ENCODE results near the gene TNFAIP8L2. TPM values are rescaled to one million over a fixed set of nuclear protein-coding genes. Genes with fewer than 3 reads are reported as not detected.

TNFAIP8L2 gene
- total and polyA plus RNA-seq, 2 of the 4 experiments (the other 2 are of a cell fraction), result not detected

DNA sequence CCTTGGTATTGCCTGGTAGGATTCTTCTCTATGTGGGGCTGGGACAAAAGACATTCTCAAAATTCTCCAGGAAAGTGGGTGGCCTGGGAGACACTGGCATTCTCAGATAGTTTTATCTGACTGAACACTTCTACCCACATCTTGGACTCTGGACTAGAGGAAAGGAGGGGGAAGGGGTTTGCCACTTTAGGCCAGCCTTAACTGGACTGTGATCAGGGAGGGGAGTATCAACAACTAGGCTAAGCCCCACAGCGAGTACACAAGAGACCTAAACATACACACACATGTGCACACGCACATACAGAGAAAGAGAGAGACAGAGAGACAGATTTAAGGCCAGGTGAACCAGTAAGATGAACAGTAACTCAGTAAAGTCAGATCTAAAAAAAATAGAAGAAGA lies 8.8 kb upstream of the TNFAIP8L2 start:
- dilution Hi-C loops (cut with HindIII; ENCODE audit: low sequenced_read_pairs, unreplicated experiment), result no loop called here
- H3K27ac ChIP-seq (ENCODE audit: insufficient read depth, low read length), result no peak overlapping the region

More for the DNA sequence above, 8.8 kb upstream of the TNFAIP8L2 start:
- Histone ChIP-seq H2BK20ac (ENCODE audit: low read depth, low read length) (no peak overlapping the region), H4K5ac (ENCODE audit: low read depth, low read length) (no peak overlapping the region), H2AK9ac (replicated peaks; ENCODE audit: low read depth, low read length, poor library complexity) (no peak overlapping the region), H3K4me3 (ENCODE audit: insufficient read depth, low read depth, low read length) (no peak overlapping the region), H3K9me3 (ENCODE audit: control insufficient read depth, insufficient read depth, low read length) (no peaks in the 10 kb centered on the region), H3K79me1 (ENCODE audit: low read depth in 1 of 2, low read length in 2 of 2) (peaks cover 0 to 6% of the 10 kb centered on the region in 2 experiments; a peak in 1 of 4 replicates), H4K91ac (ENCODE audit: insufficient read depth, low read depth, low read length) (no peak overlapping the region), H2AK5ac (ENCODE audit: low read depth, low read length) (no peak overlapping the region), H2BK15ac (ENCODE audit: low read depth, low read length) (no peak overlapping the region), H4K8ac (ENCODE audit: low read depth in 2 of 2, low read length in 2 of 2) (peak overlapping the region in 1 of 2 experiments; percentile 49; a peak in 1 of 4 replicates), H2BK120ac (ENCODE audit: low read depth, low read length) (no peak overlapping the region), H3K9me1 (ENCODE audit: insufficient read depth, low read length) (peaks cover 4% of the 10 kb centered on the region; the same call in 1 of the 2 replicates), H3K36me3 (ENCODE audit: control insufficient read depth, insufficient read depth, low read length) (no peaks in the 10 kb centered on the region), H3K14ac (replicated peaks; ENCODE audit: low read depth, low read length) (no peak overlapping the region), H3K4me2 (ENCODE audit: low read depth, low read length) (no peak overlapping the region), H3K9ac (ENCODE audit: low read depth, low read length) (no peak overlapping the region), H3K4ac (ENCODE audit: low read depth, low read length) (no peak overlapping the region), H3K23ac (ENCODE audit: low read depth, low read length) (no peak overlapping the region), H3K4me1 (ENCODE audit: control insufficient read depth, insufficient read depth, low read length) (peaks cover 5% of the 10 kb centered on the region), H4K20me1 (ENCODE audit: insufficient read depth, low read length) (peaks cover 5% of the 10 kb centered on the region; the same call in 1 of the 2 replicates), H3K27me3 (ENCODE audit: control insufficient read depth, insufficient read depth, low read length) (peaks cover 2% of the 10 kb centered on the region; the same call in 1 of the 2 replicates), H3K18ac (ENCODE audit: low read depth, low read length) (no peak overlapping the region), H2AFZ (replicated peaks; ENCODE audit: low read length, poor library complexity) (no peak overlapping the region), H3K56ac (ENCODE audit: extremely low read depth, insufficient read depth, low read length) (no peak overlapping the region), H2BK5ac (ENCODE audit: low read depth, low read length, poor library complexity, severe bottlenecking) (no peak overlapping the region)
- TF ChIP-seq FOS (IDR thresholded peaks at IDR 0.05; ENCODE audit: low read depth, low read length) (no peak), CEBPB (IDR thresholded peaks at IDR 0.05; ENCODE audit: low read depth, low read length) (no peak), CHD1 (IDR thresholded peaks at IDR 0.05; ENCODE audit: low read depth, low read length) (no peak), RAD21 (IDR thresholded peaks at IDR 0.05; ENCODE audit: low read length) (no peak)
- TF ChIP-seq, protein P1, sequence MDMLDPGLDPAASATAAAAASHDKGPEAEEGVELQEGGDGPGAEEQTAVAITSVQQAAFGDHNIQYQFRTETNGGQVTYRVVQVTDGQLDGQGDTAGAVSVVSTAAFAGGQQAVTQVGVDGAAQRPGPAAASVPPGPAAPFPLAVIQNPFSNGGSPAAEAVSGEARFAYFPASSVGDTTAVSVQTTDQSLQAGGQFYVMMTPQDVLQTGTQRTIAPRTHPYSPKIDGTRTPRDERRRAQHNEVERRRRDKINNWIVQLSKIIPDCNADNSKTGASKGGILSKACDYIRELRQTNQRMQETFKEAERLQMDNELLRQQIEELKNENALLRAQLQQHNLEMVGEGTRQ (IDR thresholded peaks at IDR 0.05; ENCODE audit: low read depth, low read length), result no peak
- intact Hi-C loops (cut with micrococcal nuclease) (loop anchor here (5.0 kb wide), 1 partner anchor 75 kb away; the partner anchor contains the start of gene GABPB2), in situ Hi-C loops (cut with MboI; ENCODE audit: low sequenced_read_pairs) (no loop called here)
- CTCF ChIA-PET, result no interaction called here
- POLR2A ChIA-PET (ENCODE audit: unreplicated experiment), result no interaction called here
- BruUV-seq (replicated peaks), result no TSS peak
- DNase-seq, result no peak
- no CpG with 5 or more reads among the region's 2 CpGs for WGBS, 2 experiments (ENCODE audit: extremely low coverage in 2 of 2, insufficient read length in 1 of 2)
- no peak for ATAC-seq (ENCODE audit: low read depth)

Data from IMR-90 (cell line).